ENCODE data around the gene IMPG2.
A peak's percentile ranks its signal among the peaks of the same experiment; 100 is the strongest.

IMPG2 gene

DNA sequence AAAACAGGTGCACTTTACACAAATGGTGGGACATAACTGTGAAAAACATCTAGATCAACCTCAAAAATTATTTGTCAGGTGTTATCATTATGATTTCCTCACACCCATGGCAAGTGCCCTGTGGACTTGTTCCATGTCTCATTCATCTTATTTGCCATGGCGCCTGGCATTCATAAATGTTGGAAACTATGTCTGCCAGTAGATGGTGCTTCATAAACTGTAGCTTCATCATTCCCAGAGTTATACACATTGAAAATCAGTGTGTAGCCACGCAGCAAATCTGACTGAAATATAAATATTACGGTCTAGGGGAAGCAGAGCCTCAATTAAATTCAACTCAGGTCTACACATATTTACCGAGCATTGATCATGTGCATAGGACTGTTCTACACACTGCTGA is 90.7 kb downstream of the IMPG2 start:
- no peak for TF ChIP-seq POLR2AphosphoS5 (IDR thresholded peaks at IDR 0.05; ENCODE audit: low read depth, low read length)
- TF ChIP-seq POLR2A (IDR thresholded peaks at IDR 0.05; ENCODE audit: low read depth, low read length): no peak
- no peak for TF ChIP-seq POU2F2 (IDR thresholded peaks at IDR 0.05; ENCODE audit: low read depth, low read length)
- no peak for TF ChIP-seq PAX5 (IDR thresholded peaks at IDR 0.05; ENCODE audit: insufficient read depth, low read length, severe bottlenecking)
- no peak for TF ChIP-seq SPI1 (IDR thresholded peaks at IDR 0.05; ENCODE audit: low read depth, low read length)
- no peak for TF ChIP-seq TAF1 (IDR thresholded peaks at IDR 0.05; ENCODE audit: low read depth, low read length)
- FAIRE-seq: no peak
- DNase-seq (ENCODE audit: insufficient read length, low spot score): no peak

DNA sequence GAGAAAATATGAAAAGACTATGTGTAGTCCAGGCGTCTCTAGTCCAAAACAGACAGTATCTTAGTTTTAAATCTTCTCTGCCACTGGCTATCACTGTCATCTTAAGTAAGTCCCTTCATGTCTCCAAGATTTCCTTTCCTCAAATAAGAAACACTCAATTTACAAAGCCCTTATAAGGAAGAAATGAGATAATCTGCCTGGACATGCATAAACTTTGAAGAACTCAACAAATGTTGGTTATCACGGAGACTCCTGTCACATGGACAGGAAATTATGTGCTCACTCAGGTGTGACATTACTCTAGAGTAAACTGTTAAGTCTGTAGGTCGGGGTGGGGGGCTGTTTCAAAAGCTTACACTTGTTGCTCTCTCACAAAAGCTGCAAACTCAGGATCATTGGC is 91.9 kb downstream of the IMPG2 start:
- no peak for TF ChIP-seq POLR2AphosphoS5 (IDR thresholded peaks at IDR 0.05; ENCODE audit: low read depth, low read length)
- TF ChIP-seq TAF1 (IDR thresholded peaks at IDR 0.05; ENCODE audit: low read depth, low read length): no peak
- no peak for TF ChIP-seq POU2F2 (IDR thresholded peaks at IDR 0.05; ENCODE audit: low read depth, low read length)
- TF ChIP-seq SPI1 (IDR thresholded peaks at IDR 0.05; ENCODE audit: low read depth, low read length): no peak
- TF ChIP-seq PAX5 (IDR thresholded peaks at IDR 0.05; ENCODE audit: insufficient read depth, low read length, severe bottlenecking): no peak
- no peak for TF ChIP-seq POLR2A (IDR thresholded peaks at IDR 0.05; ENCODE audit: low read depth, low read length)
- DNase-seq (ENCODE audit: insufficient read length, low spot score) (no peak), FAIRE-seq (no peak)

DNA sequence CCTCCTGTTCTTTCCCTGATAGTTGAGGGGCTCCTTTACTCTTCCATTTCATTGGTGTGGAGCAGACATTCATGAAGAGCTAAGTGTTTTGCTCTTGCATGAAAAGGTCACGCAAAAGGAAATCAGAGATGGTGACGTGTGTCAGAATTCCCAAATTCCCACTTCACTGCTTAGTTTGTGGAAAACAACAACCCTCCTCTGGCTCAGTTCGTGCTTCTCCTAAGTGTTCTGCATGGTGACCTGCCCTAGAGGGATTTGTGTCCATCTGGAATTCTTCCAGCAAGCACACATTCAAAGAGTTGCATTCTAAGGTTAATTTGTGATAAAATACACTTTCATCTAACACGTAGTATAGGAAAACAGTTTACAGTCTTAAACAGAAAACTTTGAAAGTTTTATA is 95.6 kb downstream of the IMPG2 start:
- DNase-seq (ENCODE audit: insufficient read length, low spot score) (no peak), FAIRE-seq (no peak)

DNA sequence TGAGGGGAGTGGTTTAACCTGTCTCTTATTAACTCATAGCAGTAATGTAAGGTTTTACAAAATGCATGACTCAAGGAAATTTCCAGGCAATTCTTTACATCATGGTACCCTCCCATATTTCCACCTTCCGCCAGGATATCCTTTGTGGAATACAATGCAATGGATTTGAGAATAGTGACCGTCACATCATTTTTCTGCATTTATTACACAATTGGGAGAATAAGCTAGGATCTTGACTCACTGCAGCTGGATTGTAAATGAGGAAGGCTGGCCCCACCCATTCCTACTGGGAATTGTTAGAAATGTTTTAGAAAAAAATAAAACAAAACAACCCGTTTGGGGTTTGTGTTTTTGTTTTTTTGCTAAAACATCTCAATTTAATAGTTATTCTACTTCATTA is 97.4 kb downstream of the IMPG2 start:
- no peak for FAIRE-seq
- DNase-seq (ENCODE audit: insufficient read length, low spot score): no peak
- TF ChIP-seq POU2F2 (IDR thresholded peaks at IDR 0.05; ENCODE audit: low read depth, low read length): no peak

More for the DNA sequence above, 95.6 kb downstream of the IMPG2 start:
- TF ChIP-seq PAX5 (IDR thresholded peaks at IDR 0.05; ENCODE audit: insufficient read depth, low read length, severe bottlenecking): no peak
- TF ChIP-seq POLR2AphosphoS5 (IDR thresholded peaks at IDR 0.05; ENCODE audit: low read depth, low read length): no peak
- TF ChIP-seq POU2F2 (IDR thresholded peaks at IDR 0.05; ENCODE audit: low read depth, low read length): no peak

DNA sequence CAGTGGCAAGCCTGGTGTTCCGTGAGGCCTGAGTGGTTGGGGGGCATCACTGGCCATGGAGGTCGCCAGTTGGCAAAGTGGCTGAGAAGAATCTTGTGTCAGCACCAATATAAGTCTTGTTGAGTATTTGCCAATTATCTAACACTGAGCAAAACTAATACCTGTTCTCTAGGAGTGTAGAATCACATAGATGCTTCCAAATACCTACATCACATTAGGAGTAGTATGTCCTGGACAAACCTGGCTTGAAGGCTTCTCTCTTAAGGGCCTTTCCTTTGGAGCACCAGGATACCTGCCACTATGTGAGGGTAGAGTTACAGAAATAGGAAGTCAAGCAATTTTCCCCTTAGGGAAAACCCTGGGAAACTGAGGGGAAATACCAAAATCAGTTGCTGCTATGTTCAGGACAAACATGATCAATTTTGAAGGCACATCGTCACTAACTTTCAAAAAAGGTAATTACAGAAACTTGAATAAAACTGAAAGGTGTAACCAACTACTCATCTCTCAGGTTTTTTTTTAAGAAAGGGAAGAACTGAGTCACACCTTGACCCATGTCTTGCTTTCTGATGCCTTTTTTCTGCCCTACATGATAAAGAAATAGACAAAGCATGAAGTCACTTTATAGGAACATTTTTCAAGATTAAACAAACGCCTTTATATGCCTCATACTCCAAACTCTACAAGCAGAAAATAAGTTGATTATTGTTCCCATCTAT is 100.4 kb downstream of the IMPG2 start:
- TF ChIP-seq PAX5 (IDR thresholded peaks at IDR 0.05; ENCODE audit: insufficient read depth, low read length, severe bottlenecking) (no peak), POLR2AphosphoS5 (IDR thresholded peaks at IDR 0.05; ENCODE audit: low read depth, low read length) (no peak), SPI1 (IDR thresholded peaks at IDR 0.05; ENCODE audit: low read depth, low read length) (no peak), POU2F2 (IDR thresholded peaks at IDR 0.05; ENCODE audit: low read depth, low read length) (no peak), POLR2A (IDR thresholded peaks at IDR 0.05; ENCODE audit: low read depth, low read length) (no peak), TAF1 (IDR thresholded peaks at IDR 0.05; ENCODE audit: low read depth, low read length) (no peak)
- no peak for FAIRE-seq
- no peak for DNase-seq (ENCODE audit: insufficient read length, low spot score)

DNA sequence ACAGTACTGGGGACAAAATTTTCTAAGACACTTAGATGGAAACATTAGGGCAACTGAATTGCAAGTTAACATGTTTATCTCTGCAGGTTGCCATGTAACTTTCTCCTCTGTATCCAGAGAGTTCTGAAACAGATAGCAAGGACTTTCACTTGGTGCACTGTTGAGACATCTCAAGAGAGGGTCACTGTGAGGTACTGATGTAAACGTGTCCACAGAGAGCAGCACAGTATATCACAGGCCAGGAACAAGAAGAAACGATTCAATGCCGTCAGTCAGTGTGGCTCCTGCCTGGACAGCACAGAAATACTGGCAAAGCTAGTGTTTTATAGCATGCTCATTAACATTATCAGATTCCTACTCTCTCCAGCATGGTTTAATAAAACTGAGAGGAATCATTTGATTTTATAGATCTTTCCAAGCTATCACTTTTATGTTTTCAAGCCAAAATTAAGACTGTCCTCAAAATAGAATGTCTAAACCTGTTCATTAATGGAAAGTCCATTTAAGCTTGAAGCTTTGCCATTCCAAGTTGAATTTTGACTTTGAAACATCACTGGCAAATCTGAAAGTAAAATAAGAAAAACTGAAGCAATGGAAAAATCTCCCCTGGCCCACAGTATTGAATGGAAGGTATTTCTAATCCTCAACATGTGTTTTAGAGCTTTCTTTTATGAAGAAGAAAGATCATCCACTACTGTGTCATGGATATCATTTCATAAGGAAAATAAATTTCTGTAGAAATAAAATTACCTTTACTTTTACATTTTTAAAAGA is 102.7 kb downstream of the IMPG2 start:
- FAIRE-seq (no peak), DNase-seq (ENCODE audit: insufficient read length, low spot score) (no peak)
- TF ChIP-seq SPI1 (IDR thresholded peaks at IDR 0.05; ENCODE audit: low read depth, low read length) (no peak), POLR2AphosphoS5 (IDR thresholded peaks at IDR 0.05; ENCODE audit: low read depth, low read length) (no peak), POLR2A (IDR thresholded peaks at IDR 0.05; ENCODE audit: low read depth, low read length) (no peak), TAF1 (IDR thresholded peaks at IDR 0.05; ENCODE audit: low read depth, low read length) (no peak), PAX5 (IDR thresholded peaks at IDR 0.05; ENCODE audit: insufficient read depth, low read length, severe bottlenecking) (no peak), POU2F2 (IDR thresholded peaks at IDR 0.05; ENCODE audit: low read depth, low read length) (no peak)

DNA sequence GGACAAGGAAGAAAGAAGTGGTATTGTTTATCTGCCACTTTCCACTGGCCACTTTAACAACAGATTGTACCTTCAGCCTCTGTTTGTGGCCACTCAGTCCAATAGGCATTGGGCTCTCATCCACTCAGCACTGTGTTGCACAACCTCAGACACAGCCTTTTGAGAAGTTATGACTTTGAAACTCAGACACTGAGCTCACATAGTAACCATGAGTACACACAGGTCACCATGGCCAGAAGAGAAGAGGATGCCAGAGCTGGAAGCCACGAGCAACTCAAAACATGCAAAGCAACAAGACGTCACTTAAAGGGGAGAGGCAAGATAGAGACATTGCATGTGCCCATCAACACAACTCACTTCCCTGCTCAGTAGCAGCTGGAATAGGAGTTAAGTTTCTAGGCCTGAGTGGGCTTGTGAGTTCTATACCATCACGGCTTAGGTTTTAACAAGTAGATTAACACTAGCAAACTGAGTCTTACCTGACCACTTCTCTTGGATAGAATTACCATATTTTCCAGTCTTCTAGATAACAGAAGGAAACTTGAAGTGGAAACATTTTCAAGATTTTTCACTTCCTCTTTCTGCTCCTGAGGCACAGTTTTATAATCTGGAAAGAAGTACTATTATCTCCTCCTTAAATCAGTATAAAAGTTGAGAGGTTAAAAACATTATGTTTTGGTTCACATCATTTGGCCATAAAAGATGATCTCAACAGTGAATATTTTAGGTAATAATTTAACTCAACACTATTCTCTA is 103.5 kb downstream of the IMPG2 start:
- TF ChIP-seq SPI1 (IDR thresholded peaks at IDR 0.05; ENCODE audit: low read depth, low read length) (peak; percentile 77), PAX5 (IDR thresholded peaks at IDR 0.05; ENCODE audit: insufficient read depth, low read length, severe bottlenecking) (no peak)
- no peak for DNase-seq (ENCODE audit: insufficient read length, low spot score)
- FAIRE-seq: no peak

DNA sequence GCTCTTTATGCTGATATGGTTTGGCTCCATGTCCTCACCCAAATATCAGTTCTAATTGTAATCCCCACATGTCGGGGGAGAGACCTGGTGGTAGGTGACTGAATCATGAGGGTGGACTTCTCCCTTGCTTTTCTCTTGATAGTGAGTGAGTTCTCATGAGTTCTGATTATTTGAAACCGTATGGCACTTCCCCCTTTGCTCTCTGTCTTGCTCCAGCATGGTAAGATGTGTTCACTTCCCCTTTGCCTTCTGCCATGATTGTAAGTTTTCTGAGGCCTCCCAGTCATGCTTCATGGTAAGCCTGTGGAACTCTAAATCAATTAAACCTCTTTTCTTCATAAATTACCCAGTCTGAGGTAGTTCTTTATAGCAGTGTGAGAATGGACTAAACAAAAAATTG is 107.6 kb downstream of the IMPG2 start:
- TF ChIP-seq POLR2A (IDR thresholded peaks at IDR 0.05; ENCODE audit: low read depth, low read length) (no peak), SPI1 (IDR thresholded peaks at IDR 0.05; ENCODE audit: low read depth, low read length) (0 out of 2 replicates have a peak, but pooled peaks have one; percentile 42)
- FAIRE-seq (no peak), DNase-seq (ENCODE audit: insufficient read length, low spot score) (no peak)

DNA sequence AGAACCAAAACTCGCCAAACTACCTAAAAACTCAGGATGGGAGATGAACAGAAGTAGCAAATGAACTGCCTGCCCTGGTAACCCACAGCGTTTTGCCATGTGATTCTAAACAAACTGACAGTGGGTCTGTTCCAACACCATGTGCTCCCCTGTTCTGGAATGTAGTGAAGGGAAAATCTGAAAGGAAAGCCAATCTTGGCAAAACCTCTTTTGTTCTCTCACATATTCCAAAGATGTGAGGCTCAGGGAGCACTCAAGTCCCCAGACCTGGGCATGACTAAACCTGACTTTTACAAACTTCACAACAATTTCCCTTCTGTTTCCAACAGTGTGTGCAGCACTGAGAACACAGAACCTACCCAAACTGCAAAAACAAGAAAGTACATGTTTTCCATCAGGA is 116.1 kb downstream of the IMPG2 start:
- FAIRE-seq: no peak
- TF ChIP-seq POLR2A (IDR thresholded peaks at IDR 0.05; ENCODE audit: low read depth, low read length) (no peak), POU2F2 (IDR thresholded peaks at IDR 0.05; ENCODE audit: low read depth, low read length) (no peak), PAX5 (IDR thresholded peaks at IDR 0.05; ENCODE audit: insufficient read depth, low read length, severe bottlenecking) (no peak), POLR2AphosphoS5 (IDR thresholded peaks at IDR 0.05; ENCODE audit: low read depth, low read length) (no peak), TAF1 (IDR thresholded peaks at IDR 0.05; ENCODE audit: low read depth, low read length) (no peak)

DNA sequence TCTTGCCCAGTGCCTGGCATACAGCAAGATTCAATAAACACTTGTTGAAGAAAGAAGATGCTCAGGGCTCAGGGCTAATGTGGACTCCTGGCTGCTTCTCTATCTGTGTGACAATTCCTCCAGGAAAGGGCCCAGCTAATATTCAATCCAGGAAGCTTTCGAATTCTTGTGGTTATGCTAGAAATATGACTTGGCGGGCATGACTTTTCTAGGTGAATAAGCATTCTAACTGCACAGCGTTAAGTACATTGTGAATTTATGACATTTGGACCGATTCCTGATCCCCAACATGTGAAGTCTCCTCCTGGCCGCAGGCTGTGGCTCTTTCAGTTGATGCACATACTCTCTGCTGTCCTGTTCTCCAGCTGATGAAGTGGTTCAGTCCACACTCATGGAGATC is 117.0 kb downstream of the IMPG2 start:
- no peak for FAIRE-seq
- TF ChIP-seq SPI1 (IDR thresholded peaks at IDR 0.05; ENCODE audit: low read depth, low read length): no peak
- TF ChIP-seq POU2F2 (IDR thresholded peaks at IDR 0.05; ENCODE audit: low read depth, low read length): no peak
- no peak for TF ChIP-seq PAX5 (IDR thresholded peaks at IDR 0.05; ENCODE audit: insufficient read depth, low read length, severe bottlenecking)
- no peak for DNase-seq (ENCODE audit: insufficient read length, low spot score)

More for the DNA sequence above, 116.1 kb downstream of the IMPG2 start:
- no peak for DNase-seq (ENCODE audit: insufficient read length, low spot score)
